ENCODE data around the gene SRPX2. TPM values are rescaled to one million over a fixed set of nuclear protein-coding genes. Genes with fewer than 3 reads are reported as not detected.
A peak's percentile ranks its signal among the peaks of the same experiment; 100 is the strongest.

The SRPX2 gene
- total RNA-seq (10 to 100 TPM; 10.7 to 73.3 (median 20.0) TPM), polyA plus RNA-seq (10 to 100 TPM in 2 of 3 donors, 1 to 10 TPM in 1; 9.0 to 18.3 (median 17.6) TPM)
- long read RNA-seq, donor 1, full-length matches to known transcripts, result 2 of 2 reads
- long read RNA-seq, donor 1, partial matches to known transcripts, result 0 of 2 reads
- long read RNA-seq, donor 1, other reads (novel, unspliced or antisense), result 0 of 2 reads
- long read RNA-seq, donor 2, full-length matches to known transcripts, result 1 of 1 reads
- long read RNA-seq, donor 2, partial matches to known transcripts, result 0 of 1 reads
- long read RNA-seq, donor 2, other reads (novel, unspliced or antisense), result 0 of 1 reads
- long read RNA-seq, donor 3, full-length matches to known transcripts, result 3 of 21 reads
- long read RNA-seq, donor 3, partial matches to known transcripts, result 18 of 21 reads
- long read RNA-seq, donor 3, other reads (novel, unspliced or antisense), result 0 of 21 reads
- long read RNA-seq, donor 4, full-length matches to known transcripts, result 1 of 4 reads
- long read RNA-seq, donor 4, partial matches to known transcripts, result 3 of 4 reads
- long read RNA-seq, donor 4, other reads (novel, unspliced or antisense), result 0 of 4 reads
- long read RNA-seq, donor 5, full-length matches to known transcripts, result 17 of 19 reads
- long read RNA-seq, donor 5, partial matches to known transcripts, result 1 of 19 reads
- long read RNA-seq, donor 5, other reads (novel, unspliced or antisense), result 1 of 19 reads
- long read RNA-seq, donor 6, full-length matches to known transcripts, result 1 of 3 reads
- long read RNA-seq, donor 6, partial matches to known transcripts, result 1 of 3 reads
- long read RNA-seq, donor 6, other reads (novel, unspliced or antisense), result 1 of 3 reads
- long read RNA-seq, donor 7, result 0 reads
- long read RNA-seq, donor 8, result 0 reads
- long read RNA-seq, donor 9, partial matches to known transcripts, result 102 of 102 reads
- long read RNA-seq, donor 9, other reads (novel, unspliced or antisense), result 0 of 102 reads
- long read RNA-seq, donor 10, result 0 reads

GRCh38 chrX:100643956-100644860 is at the start of gene SRPX2:
Gene SRPX2 (plus strand): TSS chrX:100644199. CDS start chrX:100646323, 2,124 bp downstream.
- H3K4me3 ChIP-seq, result peak within 1 kb of the TSS in 1 of 4 donors; percentile 27
- intact Hi-C loops (cut with DNase I), result no loop called here
- no peaks in the 10 kb centered on the region for H3K36me3 ChIP-seq (replicated peaks in 1 of 2)
- H3K9me3 ChIP-seq (replicated peaks in 1 of 3), result no peaks in the 10 kb centered on the region
- peak within 1 kb of the TSS in 3 of 5 donors; percentile 3 to 73 (median 39) for H3K27ac ChIP-seq
- H3K4me1 ChIP-seq (replicated peaks in 1 of 2), result peaks cover 0 to 4% of the 10 kb centered on the region in 2 donors
- H3K27me3 ChIP-seq, result peaks cover 24% of the 10 kb centered on the region
- WGBS, 4 donors, result 31 to 43% (median 36%) methylated on average over 11 of the region's 11 CpGs
- DNase-seq, result peak; percentile 26 to 79 (median 71)
- TF ChIP-seq CTCF (IDR thresholded peaks at IDR 0.05) (no peak), POLR2A (IDR thresholded peaks at IDR 0.05) (peak in 1 of 2 donors; percentile 43)

GRCh38 chrX:100596601-100597000 is 47.4 kb upstream of the SRPX2 start:
- Histone ChIP-seq H3K4me1 (replicated peaks in 1 of 2) (no peaks in the 10 kb centered on the region), H3K9me3 (replicated peaks in 1 of 3) (no peaks in the 10 kb centered on the region), H3K4me3 (no peak overlapping the region), H3K36me3 (replicated peaks in 1 of 2) (no peaks in the 10 kb centered on the region), H3K27me3 (peaks cover 11% of the 10 kb centered on the region), H3K27ac (no peak overlapping the region)
- 38 to 63% (median 44%) methylated on average over 2 of the region's 2 CpGs for WGBS, 4 donors
- DNase-seq, result no peak
- intact Hi-C loops (cut with DNase I), result no loop called here
- no peak for TF ChIP-seq CTCF (IDR thresholded peaks at IDR 0.05)
- no peak for TF ChIP-seq POLR2A (IDR thresholded peaks at IDR 0.05)

GRCh38 chrX:100599456-100599855 is 44.5 kb upstream of the SRPX2 start:
- DNase-seq, result no peak
- H3K4me3 ChIP-seq, result no peak overlapping the region
- TF ChIP-seq POLR2A (IDR thresholded peaks at IDR 0.05) (no peak), CTCF (IDR thresholded peaks at IDR 0.05) (no peak)
- H3K9me3 ChIP-seq (replicated peaks in 1 of 3), result no peaks in the 10 kb centered on the region
- no peak overlapping the region for H3K27ac ChIP-seq
- H3K36me3 ChIP-seq (replicated peaks in 1 of 2), result no peaks in the 10 kb centered on the region
- intact Hi-C loops (cut with DNase I), result no loop called here
- no peaks in the 10 kb centered on the region for H3K27me3 ChIP-seq
- no peaks in the 10 kb centered on the region for H3K4me1 ChIP-seq (replicated peaks in 1 of 2)
- WGBS, 4 donors, result 78 to 95% (median 86%) methylated on average over 9 of the region's 9 CpGs
